ENCODE measurements around the gene TCIRG1. TPM values are rescaled to one million over a fixed set of nuclear protein-coding genes. Genes with fewer than 3 reads are reported as not detected.

Gene TCIRG1
- total RNA-seq, 1 donor from 2014 or later: 385 TPM

DNA sequence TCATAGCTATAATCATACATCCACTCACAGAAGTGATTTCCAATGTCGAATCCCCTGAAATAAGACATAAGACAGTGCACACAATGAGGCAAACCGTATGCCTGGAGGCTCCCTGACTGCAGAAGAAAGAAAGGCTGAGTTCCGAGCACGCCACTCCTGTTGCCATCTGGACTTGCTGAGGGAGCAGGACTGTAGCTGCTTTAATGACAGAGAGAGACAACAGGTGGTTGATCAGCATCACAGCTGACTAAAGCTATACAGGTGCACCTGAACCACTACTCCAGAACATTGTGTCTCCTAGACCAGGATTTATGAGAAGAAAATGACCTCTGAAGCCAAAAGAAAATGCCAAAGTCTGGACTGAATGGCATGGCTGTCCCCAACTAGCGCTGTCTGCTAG is 27.0 kb downstream of the TCIRG1 start:
- Histone ChIP-seq H3K9me3 (no peaks in the 10 kb centered on the region), H3K36me3 (peaks cover 30 to 35% of the 10 kb centered on the region in 2 donors), H3K27ac (no peak overlapping the region), H3K4me1 (no peaks in the 10 kb centered on the region), H3K27me3 (no peaks in the 10 kb centered on the region), H3K4me3 (no peak overlapping the region)
- DNase-seq (ENCODE audit: low spot score in 2 of 2): no peak
- TF ChIP-seq, protein P1, sequence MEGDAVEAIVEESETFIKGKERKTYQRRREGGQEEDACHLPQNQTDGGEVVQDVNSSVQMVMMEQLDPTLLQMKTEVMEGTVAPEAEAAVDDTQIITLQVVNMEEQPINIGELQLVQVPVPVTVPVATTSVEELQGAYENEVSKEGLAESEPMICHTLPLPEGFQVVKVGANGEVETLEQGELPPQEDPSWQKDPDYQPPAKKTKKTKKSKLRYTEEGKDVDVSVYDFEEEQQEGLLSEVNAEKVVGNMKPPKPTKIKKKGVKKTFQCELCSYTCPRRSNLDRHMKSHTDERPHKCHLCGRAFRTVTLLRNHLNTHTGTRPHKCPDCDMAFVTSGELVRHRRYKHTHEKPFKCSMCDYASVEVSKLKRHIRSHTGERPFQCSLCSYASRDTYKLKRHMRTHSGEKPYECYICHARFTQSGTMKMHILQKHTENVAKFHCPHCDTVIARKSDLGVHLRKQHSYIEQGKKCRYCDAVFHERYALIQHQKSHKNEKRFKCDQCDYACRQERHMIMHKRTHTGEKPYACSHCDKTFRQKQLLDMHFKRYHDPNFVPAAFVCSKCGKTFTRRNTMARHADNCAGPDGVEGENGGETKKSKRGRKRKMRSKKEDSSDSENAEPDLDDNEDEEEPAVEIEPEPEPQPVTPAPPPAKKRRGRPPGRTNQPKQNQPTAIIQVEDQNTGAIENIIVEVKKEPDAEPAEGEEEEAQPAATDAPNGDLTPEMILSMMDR (IDR thresholded peaks at IDR 0.05): no peak
- intact Hi-C loops (cut with DNase I): no loop called here

- Histone ChIP-seq H3K9me3 (no peaks in the 10 kb centered on the region), H3K36me3 (peaks cover 21 to 35% of the 10 kb centered on the region in 2 donors), H3K4me3 (no peak overlapping the region), H3K27me3 (no peaks in the 10 kb centered on the region), H3K4me1 (no peaks in the 10 kb centered on the region), H3K27ac (no peak overlapping the region)
- intact Hi-C loops (cut with DNase I): no loop called here
- TF ChIP-seq, protein P1 (IDR thresholded peaks at IDR 0.05): no peak
- no peak for DNase-seq (ENCODE audit: low spot score in 2 of 2)
Observed at GRCh38 chr11:68066742-68067141, 27.9 kb downstream of the TCIRG1 start.

- no peaks in the 10 kb centered on the region for H3K4me1 ChIP-seq
Observed at GRCh38 chr11:68067991-68068390, 29.2 kb downstream of the TCIRG1 start.

DNA sequence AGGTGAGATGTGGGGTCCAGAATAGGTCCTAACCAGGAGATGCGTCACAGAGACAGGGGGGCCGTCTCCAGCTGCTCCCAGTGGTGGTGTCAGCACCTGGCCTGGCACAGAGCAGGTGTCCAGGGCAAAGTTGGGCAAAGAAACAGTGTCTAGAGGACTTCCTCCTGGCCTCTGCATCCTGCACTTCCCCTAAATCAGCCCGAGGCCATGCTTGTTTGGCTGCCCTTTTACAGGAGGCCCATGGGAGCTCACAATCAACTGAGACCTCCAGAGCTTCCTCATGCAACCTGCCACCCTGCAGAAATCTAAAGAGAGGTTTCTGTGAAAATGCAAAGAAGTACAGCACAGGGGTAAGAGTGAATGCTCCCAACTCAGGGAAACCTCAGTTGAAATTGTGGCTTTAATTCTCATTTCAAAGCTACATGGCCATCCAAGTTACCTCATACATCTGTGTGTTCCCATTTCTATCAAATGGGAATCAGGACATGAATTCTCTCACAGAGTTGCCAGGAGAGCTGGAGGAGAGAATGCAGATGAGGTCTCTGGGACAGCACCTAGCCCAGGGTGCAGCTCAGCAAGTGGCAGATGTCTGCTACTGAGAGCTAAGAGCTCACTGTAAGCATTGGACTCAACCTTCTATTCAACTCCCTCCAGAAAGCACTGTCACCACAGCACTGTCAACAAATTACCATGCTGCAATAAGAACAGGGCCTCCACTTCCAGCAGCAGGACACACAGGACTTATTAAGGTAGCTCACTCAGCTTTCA is 32.6 kb downstream of the TCIRG1 start:
- no peak for DNase-seq (ENCODE audit: low spot score in 2 of 2)
- Histone ChIP-seq H3K36me3 (peaks cover under 1 to 19% of the 10 kb centered on the region in 2 donors), H3K27ac (no peak overlapping the region), H3K27me3 (no peaks in the 10 kb centered on the region), H3K4me1 (no peaks in the 10 kb centered on the region), H3K4me3 (no peak overlapping the region), H3K9me3 (no peaks in the 10 kb centered on the region)
- TF ChIP-seq, protein P1 (IDR thresholded peaks at IDR 0.05): no peak
- intact Hi-C loops (cut with DNase I): no loop called here

More at GRCh38 chr11:68067991-68068390, 29.2 kb downstream of the TCIRG1 start:
- no peak overlapping the region for H3K4me3 ChIP-seq
- H3K9me3 ChIP-seq: no peaks in the 10 kb centered on the region
- TF ChIP-seq, protein P1 (IDR thresholded peaks at IDR 0.05): no peak
- no peaks in the 10 kb centered on the region for H3K27me3 ChIP-seq
- no peak overlapping the region for H3K27ac ChIP-seq
- no peak for DNase-seq (ENCODE audit: low spot score in 2 of 2)
- peaks cover 21 to 31% of the 10 kb centered on the region in 2 donors for H3K36me3 ChIP-seq
- intact Hi-C loops (cut with DNase I): no loop called here

DNA sequence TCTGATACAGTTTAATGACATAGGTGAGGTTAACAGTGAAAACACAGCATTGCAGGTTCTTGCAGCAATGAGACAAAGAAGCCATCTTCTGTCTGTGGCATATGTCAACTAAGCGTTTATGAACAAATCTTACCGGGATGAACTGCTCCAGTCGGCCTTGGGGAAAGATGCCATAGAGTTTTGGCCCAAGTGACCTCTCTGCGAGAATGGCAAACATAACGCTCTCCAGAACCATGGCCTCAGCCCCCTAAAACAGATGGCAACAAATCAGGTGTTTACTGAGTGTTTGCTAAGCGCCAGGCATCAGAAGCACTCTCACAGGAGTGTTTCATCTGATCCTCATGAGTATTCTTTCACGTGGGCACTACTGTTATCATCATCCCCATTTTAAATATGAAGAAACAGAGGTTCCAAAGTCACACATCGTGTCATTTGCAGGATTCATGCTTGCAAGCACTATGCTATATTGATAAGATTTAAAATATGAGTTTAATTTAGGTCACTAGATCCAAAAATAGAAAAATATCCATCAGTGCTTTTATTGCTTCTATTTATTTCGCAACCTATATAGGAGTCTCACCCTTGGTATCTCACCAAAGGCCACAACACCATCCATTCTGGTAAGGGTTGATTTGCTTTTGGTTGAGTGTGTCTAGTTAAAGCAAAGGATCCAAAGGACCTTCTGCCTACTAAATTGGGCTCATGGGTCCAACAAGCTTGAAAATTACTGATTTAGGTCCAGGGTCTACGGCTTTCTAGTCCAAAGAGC is 35.9 kb downstream of the TCIRG1 start:
- peaks cover 0 to 4% of the 10 kb centered on the region in 2 donors for H3K36me3 ChIP-seq
- no peaks in the 10 kb centered on the region for H3K9me3 ChIP-seq
- intact Hi-C loops (cut with DNase I): no loop called here
- TF ChIP-seq, protein P1 (IDR thresholded peaks at IDR 0.05): no peak
- H3K4me3 ChIP-seq: no peak overlapping the region
- H3K27me3 ChIP-seq: no peaks in the 10 kb centered on the region
- no peak overlapping the region for H3K27ac ChIP-seq
- H3K4me1 ChIP-seq: no peaks in the 10 kb centered on the region
- DNase-seq (ENCODE audit: low spot score in 2 of 2): no peak
